ENCODE measurements around the gene SMOC1. TPM values are rescaled to one million over a fixed set of nuclear protein-coding genes. Genes with fewer than 3 reads are reported as not detected.

The SMOC1 gene
- total RNA-seq (2014; rRNA removed; shearing (Covaris generic); ENCODE audit: low replicate concordance), result 1.6 and 3.1 TPM in 2 replicates

- DNase-seq (ENCODE audit: low read depth), result peak; percentile 67
- in situ Hi-C loops (cut with HindIII; ENCODE audit: low pct_unique_long_range_greater_than_20kb, low sequenced_read_pairs), result no loop called here
These were observed at the start of gene SMOC1 for GRCh38 chr14:69879175-69880043. Gene SMOC1, plus strand, starts transcription at chr14:69879416. Its CDS starts 263 bp downstream, at chr14:69879679.

- in situ Hi-C loops (cut with HindIII; ENCODE audit: low pct_unique_long_range_greater_than_20kb, low sequenced_read_pairs), result no loop called here
- DNase-seq (ENCODE audit: low read depth), result no peak
These were observed 40.3 kb upstream of the SMOC1 start for GRCh38 chr14:69838881-69839416.

GRCh38 chr14:69839661-69840060, 39.6 kb upstream of the SMOC1 start:
- DNase-seq (ENCODE audit: low read depth), result no peak
- in situ Hi-C loops (cut with HindIII; ENCODE audit: low pct_unique_long_range_greater_than_20kb, low sequenced_read_pairs), result no loop called here

- DNase-seq (ENCODE audit: low read depth), result no peak
- in situ Hi-C loops (cut with HindIII; ENCODE audit: low pct_unique_long_range_greater_than_20kb, low sequenced_read_pairs), result no loop called here
These were observed 37.6 kb upstream of the SMOC1 start for GRCh38 chr14:69841656-69842055.

- in situ Hi-C loops (cut with HindIII; ENCODE audit: low pct_unique_long_range_greater_than_20kb, low sequenced_read_pairs), result no loop called here
- DNase-seq (ENCODE audit: low read depth), result no peak
These were observed 36.4 kb upstream of the SMOC1 start for GRCh38 chr14:69842686-69843420.

- in situ Hi-C loops (cut with HindIII; ENCODE audit: low pct_unique_long_range_greater_than_20kb, low sequenced_read_pairs), result no loop called here
- DNase-seq (ENCODE audit: low read depth), result no peak
These were observed 35.0 kb upstream of the SMOC1 start for GRCh38 chr14:69844171-69844570.

- no peak for DNase-seq (ENCODE audit: low read depth)
- in situ Hi-C loops (cut with HindIII; ENCODE audit: low pct_unique_long_range_greater_than_20kb, low sequenced_read_pairs), result no loop called here
These were observed 34.1 kb upstream of the SMOC1 start for GRCh38 chr14:69845050-69845581.

- peak; percentile 20 for DNase-seq (ENCODE audit: low read depth)
- in situ Hi-C loops (cut with HindIII; ENCODE audit: low pct_unique_long_range_greater_than_20kb, low sequenced_read_pairs), result no loop called here
These were observed 33.4 kb upstream of the SMOC1 start for GRCh38 chr14:69845787-69846186.

- in situ Hi-C loops (cut with HindIII; ENCODE audit: low pct_unique_long_range_greater_than_20kb, low sequenced_read_pairs), result no loop called here
- DNase-seq (ENCODE audit: low read depth), result no peak
These were observed 31.1 kb upstream of the SMOC1 start for GRCh38 chr14:69848156-69848555.

- in situ Hi-C loops (cut with HindIII; ENCODE audit: low pct_unique_long_range_greater_than_20kb, low sequenced_read_pairs), result no loop called here
- no peak for DNase-seq (ENCODE audit: low read depth)
These were observed 30.3 kb upstream of the SMOC1 start for GRCh38 chr14:69848903-69849391.

- no peak for DNase-seq (ENCODE audit: low read depth)
- in situ Hi-C loops (cut with HindIII; ENCODE audit: low pct_unique_long_range_greater_than_20kb, low sequenced_read_pairs), result no loop called here
These were observed 29.0 kb upstream of the SMOC1 start for GRCh38 chr14:69850086-69850735.

- in situ Hi-C loops (cut with HindIII; ENCODE audit: low pct_unique_long_range_greater_than_20kb, low sequenced_read_pairs), result no loop called here
- no peak for DNase-seq (ENCODE audit: low read depth)
These were observed 28.5 kb upstream of the SMOC1 start for GRCh38 chr14:69850736-69851112.

GRCh38 chr14:69852531-69853321, 26.5 kb upstream of the SMOC1 start:
- no peak for DNase-seq (ENCODE audit: low read depth)
- in situ Hi-C loops (cut with HindIII; ENCODE audit: low pct_unique_long_range_greater_than_20kb, low sequenced_read_pairs), result no loop called here

GRCh38 chr14:69853774-69854173, 25.4 kb upstream of the SMOC1 start:
- no peak for DNase-seq (ENCODE audit: low read depth)
- in situ Hi-C loops (cut with HindIII; ENCODE audit: low pct_unique_long_range_greater_than_20kb, low sequenced_read_pairs), result no loop called here

- in situ Hi-C loops (cut with HindIII; ENCODE audit: low pct_unique_long_range_greater_than_20kb, low sequenced_read_pairs), result no loop called here
- DNase-seq (ENCODE audit: low read depth), result no peak
These were observed 24.6 kb upstream of the SMOC1 start for GRCh38 chr14:69854598-69854997.

GRCh38 chr14:69855180-69855832, 23.9 kb upstream of the SMOC1 start:
- DNase-seq (ENCODE audit: low read depth), result no peak
- in situ Hi-C loops (cut with HindIII; ENCODE audit: low pct_unique_long_range_greater_than_20kb, low sequenced_read_pairs), result no loop called here

GRCh38 chr14:69858801-69859200, 20.4 kb upstream of the SMOC1 start:
- in situ Hi-C loops (cut with HindIII; ENCODE audit: low pct_unique_long_range_greater_than_20kb, low sequenced_read_pairs), result no loop called here
- no peak for DNase-seq (ENCODE audit: low read depth)
